SK-N-SH (cell line): ENCODE measurements around the gene TSPO2. TPM values are rescaled to one million over a fixed set of nuclear protein-coding genes. Genes with fewer than 3 reads are reported as not detected.

Experiments
- CTCF ChIA-PET: fragments of 300-600, 350-600 bp; formaldehyde crosslinking; extraction: SDS; loops from one replicate; lab custom pipeline; 2021; lab: Yijun Ruan, JAX
- POLR2A ChIA-PET: fragments of 350-600 bp; sonication (Branson Sonifier 250); formaldehyde crosslinking; extraction: SDS; loops from one replicate; lab custom pipeline; 2020; ENCODE audit warnings: antibody characterized with exemption, inconsistent platforms; lab: Yijun Ruan, JAX
- DNase-seq: peaks from one replicate; pipeline ENCODE4 v3.0.0; 2012
- H2AFZ ChIP-seq: fragments of 200-600 bp; sonication (generic); 2 replicates; pipeline ENCODE4 v1.8.1; 2016; ENCODE audit warnings: antibody characterized with exemption, mild to moderate bottlenecking, low read depth
- H3F3A ChIP-seq: fragments of 200-600 bp; sonication (generic); replicated peaks from 2 replicates; pipeline ENCODE3; 2016; ENCODE audit warnings: antibody characterized with exemption, mild to moderate bottlenecking; ENCODE audit not compliant: insufficient read depth
- H3K27ac ChIP-seq, 2 experiments: fragments of 200-500 bp in 1 of 2; fragments of 200-600 bp in 1 of 2; sonication (Bioruptor generic) in 1 of 2; sonication (generic), shearing (Covaris generic) in 1 of 2; 2 replicates each; pipeline versions ENCODE4 v1.5.1 to v1.6.1; 2014 to 2016; ENCODE audit warnings: low read depth in 2 of 2, inconsistent platforms in 1 of 2, low read length in 1 of 2, mild to moderate bottlenecking in 1 of 2, mixed read lengths in 1 of 2
- H3K27me3 ChIP-seq: fragments of 200-600 bp; sonication (generic), shearing (Covaris generic); 2 replicates; pipeline ENCODE4 v1.6.1; 2016; ENCODE audit warnings: mixed run types; ENCODE audit not compliant: insufficient read depth
- H3K36me3 ChIP-seq, 2 experiments: fragments of 200-500 bp in 1 of 2; fragments of 200-600 bp in 1 of 2; sonication (Bioruptor generic) in 1 of 2; sonication (generic) in 1 of 2; replicated peaks in 1 of 2; 2 replicates each; pipeline versions ENCODE3 to v1.5.1; 2014 to 2016; ENCODE audit warnings: low read length in 1 of 2, mild to moderate bottlenecking in 1 of 2; ENCODE audit not compliant: insufficient read depth in 2 of 2, control insufficient read depth in 1 of 2
- H3K4me1 ChIP-seq, 2 experiments: fragments of 200-500 bp in 1 of 2; fragments of 200-600 bp in 1 of 2; sonication (Bioruptor generic) in 1 of 2; sonication (generic), shearing (Covaris generic) in 1 of 2; 2 replicates each; pipeline versions ENCODE4 v1.5.1 to v1.6.1; 2014 to 2016; ENCODE audit warnings: low read depth in 1 of 2, low read length in 1 of 2, mixed run types in 1 of 2; ENCODE audit not compliant: insufficient read depth in 2 of 2, control insufficient read depth in 1 of 2
- H3K4me2 ChIP-seq: fragments of 200-600 bp; sonication (generic), shearing (Covaris generic); 2 replicates; pipeline ENCODE4 v1.6.1; 2017; ENCODE audit warnings: mixed run types
- H3K4me3 ChIP-seq, 2 experiments: fragments of 200-500 bp in 1 of 2; fragments of 200-600 bp in 1 of 2; sonication (Bioruptor generic) in 1 of 2; sonication (generic), shearing (Covaris generic) in 1 of 2; 2 replicates each; pipeline versions ENCODE4 v1.5.1 to v1.8.1; 2014 to 2016; ENCODE audit warnings: low read depth in 2 of 2, inconsistent platforms in 1 of 2, low read length in 1 of 2, mild to moderate bottlenecking in 1 of 2, mixed read lengths in 1 of 2, moderate library complexity in 1 of 2
- H3K79me2 ChIP-seq: fragments of 200-600 bp; sonication (generic); 2 replicates; pipeline ENCODE4 v1.8.1; 2017; ENCODE audit warnings: mild to moderate bottlenecking; ENCODE audit not compliant: insufficient read depth
- H3K9ac ChIP-seq: fragments of 200-600 bp; sonication (generic); 2 replicates; pipeline ENCODE4 v1.6.1; 2017; ENCODE audit warnings: mixed run types
- H3K9me2 ChIP-seq: fragments of 200-600 bp; sonication (generic); 2 replicates; pipeline ENCODE4 v1.6.1; 2017; ENCODE audit warnings: mixed run types
- H3K9me3 ChIP-seq: fragments of 200-600 bp; sonication (generic); 2 replicates; pipeline ENCODE4 v1.6.1; 2017; ENCODE audit warnings: mixed run types, mild to moderate bottlenecking, moderate library complexity
- H4K20me1 ChIP-seq: fragments of 200-600 bp; sonication (generic); 2 replicates; pipeline ENCODE4 v1.6.1; 2017; ENCODE audit warnings: mild to moderate bottlenecking, mixed run types; ENCODE audit not compliant: insufficient read depth
- CTCF ChIP-seq: fragments of 200-600 bp; sonication (generic); IDR thresholded peaks from 2 replicates; pipeline ENCODE4 v1.6.1; 2017; ENCODE audit warnings: antibody characterized with exemption, mild to moderate bottlenecking, moderate library complexity
- ELF1 ChIP-seq: IDR thresholded peaks from 2 replicates; pipeline ENCODE4 v1.4.0; 2012
- EP300 ChIP-seq, 2 experiments: IDR thresholded peaks; 2 replicates each; pipeline versions ENCODE4 v1.4.0 to v1.6.1; 2012; ENCODE audit warnings: borderline replicate concordance in 1 of 2, low read depth in 1 of 2, low read length in 1 of 2
- EZH2phosphoT487 ChIP-seq: fragments of 200-600 bp; sonication (generic); IDR thresholded peaks from 2 replicates; pipeline ENCODE4 v1.6.1; 2017; ENCODE audit warnings: low read depth, mixed run types, mild to moderate bottlenecking, antibody characterized with exemption, moderate library complexity, borderline replicate concordance
- FOSL2 ChIP-seq: IDR thresholded peaks from 2 replicates; pipeline ENCODE4 v1.4.0; 2012; ENCODE audit warnings: low read depth, mild to moderate bottlenecking, moderate library complexity, borderline replicate concordance
- FOXJ3 ChIP-seq: sonication (generic); formaldehyde crosslinking; IDR thresholded peaks from 2 replicates; pipeline ENCODE4 v1.5.1; 2020; ENCODE audit warnings: mild to moderate bottlenecking, missing genetic modification reagents
- FOXM1 ChIP-seq: IDR thresholded peaks from 2 replicates; pipeline ENCODE4 v1.4.0; 2012; ENCODE audit warnings: low read depth, mild to moderate bottlenecking
- GATA2 ChIP-seq: sonication (generic); formaldehyde crosslinking; IDR thresholded peaks from 2 replicates; pipeline ENCODE4 v1.5.0; 2020; ENCODE audit warnings: mild to moderate bottlenecking, missing genetic modification reagents
- JUND ChIP-seq: IDR thresholded peaks from 2 replicates; pipeline ENCODE4 v1.4.0; 2012
- MAX ChIP-seq: IDR thresholded peaks from 2 replicates; pipeline ENCODE4 v1.4.0; 2012; ENCODE audit warnings: low read depth
- NFIC ChIP-seq: IDR thresholded peaks from 2 replicates; pipeline ENCODE4 v1.4.0; 2012; ENCODE audit warnings: borderline replicate concordance
- NRF1 ChIP-seq: IDR thresholded peaks from 2 replicates; pipeline ENCODE4 v1.6.1; 2012; ENCODE audit warnings: low read depth, mild to moderate bottlenecking, low read length
- PBX3 ChIP-seq: IDR thresholded peaks from 2 replicates; pipeline ENCODE4; 2012
- POLR2AphosphoS5 ChIP-seq: IDR thresholded peaks from 2 replicates; pipeline ENCODE4 v1.6.1; 2012; ENCODE audit warnings: low read depth, low read length
- RAD21 ChIP-seq: IDR thresholded peaks from 2 replicates; pipeline ENCODE4 v1.6.1; 2012; ENCODE audit warnings: mild to moderate bottlenecking, low read length
- RCOR1 ChIP-seq: fragments of 150-350 bp; IDR thresholded peaks from 2 replicates; pipeline ENCODE4 v1.6.1; 2017; ENCODE audit warnings: antibody characterized with exemption, low read length
- RFX5 ChIP-seq: IDR thresholded peaks from 2 replicates; pipeline ENCODE4 v1.6.1; 2012; ENCODE audit warnings: mild to moderate bottlenecking, improper control_type of control experiment, low read length
- RXRA ChIP-seq: IDR thresholded peaks from 2 replicates; pipeline ENCODE4 v1.4.0; 2012; ENCODE audit warnings: low read depth, mild to moderate bottlenecking, borderline replicate concordance
- SIN3A ChIP-seq: IDR thresholded peaks from 2 replicates; pipeline ENCODE4 v1.6.1; 2012; ENCODE audit warnings: low read depth, mild to moderate bottlenecking, low read length, moderate library complexity, borderline replicate concordance
- SMC3 ChIP-seq: IDR thresholded peaks from 2 replicates; pipeline ENCODE4 v1.6.1; 2012; ENCODE audit warnings: low read depth, low read length, improper control_type of control experiment
- TCF12 ChIP-seq: IDR thresholded peaks from 2 replicates; pipeline ENCODE4 v1.4.0; 2012
- WGBS: methylation state at CpG from one replicate; pipeline ENCODE4 v1.1.6; 2017; ENCODE audit warnings: low lambda C conversion rate; 5-methylcytosine and 5-hydroxymethylcytosine counted together
- polyA plus RNA-seq, 3 experiments: library from polyadenylated mRNA; depleted of rRNA; stranded (reverse); fragments of >200 nt; gene quantifications; 2 replicates each; pipeline ENCODE4 v1.2.3, GENCODE V29; 2012
- TF ChIP-seq, protein P1 (sequence below): fragments of 150-350 bp; IDR thresholded peaks from 2 replicates; pipeline ENCODE4 v1.6.1; 2017; ENCODE audit warnings: antibody characterized with exemption, low read length, low read depth, borderline replicate concordance

The TSPO2 gene
- polyA plus RNA-seq, 1 of the 3 experiments (the other 2 are of a cell fraction), result not detected

DNA sequence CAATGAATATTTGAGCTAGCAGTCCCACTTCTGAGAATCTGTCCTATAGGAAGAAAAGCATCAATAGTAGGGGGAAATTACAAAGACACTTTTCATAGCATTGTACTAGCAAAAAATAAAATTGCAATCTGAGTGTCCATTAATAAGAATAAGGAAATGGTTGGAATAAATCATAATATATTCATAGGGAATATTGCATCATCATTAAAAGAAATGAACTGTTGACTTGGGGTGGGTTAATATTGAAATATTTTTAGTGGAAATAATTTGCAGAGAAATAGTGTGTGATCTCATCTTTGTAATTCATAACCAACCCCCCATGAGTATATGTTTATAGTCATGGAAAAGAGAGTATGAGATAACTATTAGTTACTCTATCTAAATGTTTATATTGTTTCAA, 42.9 kb downstream of the TSPO2 start (continued):
- no peak for TF ChIP-seq CTCF
- no peak for TF ChIP-seq RFX5
- no peak for TF ChIP-seq NRF1
- TF ChIP-seq POLR2AphosphoS5, result no peak

GRCh38 chr6:41088451-41088850, 46.2 kb downstream of the TSPO2 start:
- no peak for TF ChIP-seq FOXM1
- TF ChIP-seq ELF1, result no peak
- TF ChIP-seq FOXJ3 (CRISPR knock-in tag), result no peak
- no peak for TF ChIP-seq POLR2AphosphoS5
- no peak for TF ChIP-seq RCOR1
- TF ChIP-seq SMC3, result no peak
- no peak for TF ChIP-seq EZH2phosphoT487
- no peak for TF ChIP-seq EP300 (IDR thresholded peaks at IDR 0.05; ENCODE audit: borderline replicate concordance in 1 of 2, low read depth in 1 of 2, low read length in 1 of 2)
- no peak for TF ChIP-seq FOSL2
- no peak for TF ChIP-seq GATA2 (CRISPR knock-in tag)
- no peak for TF ChIP-seq SIN3A
- TF ChIP-seq JUND, result no peak
- TF ChIP-seq RAD21, result no peak
- no peak for TF ChIP-seq NFIC
- TF ChIP-seq, protein P1, sequence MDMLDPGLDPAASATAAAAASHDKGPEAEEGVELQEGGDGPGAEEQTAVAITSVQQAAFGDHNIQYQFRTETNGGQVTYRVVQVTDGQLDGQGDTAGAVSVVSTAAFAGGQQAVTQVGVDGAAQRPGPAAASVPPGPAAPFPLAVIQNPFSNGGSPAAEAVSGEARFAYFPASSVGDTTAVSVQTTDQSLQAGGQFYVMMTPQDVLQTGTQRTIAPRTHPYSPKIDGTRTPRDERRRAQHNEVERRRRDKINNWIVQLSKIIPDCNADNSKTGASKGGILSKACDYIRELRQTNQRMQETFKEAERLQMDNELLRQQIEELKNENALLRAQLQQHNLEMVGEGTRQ, result no peak
- TF ChIP-seq CTCF, result no peak
- no peak for TF ChIP-seq TCF12
- no peak for TF ChIP-seq PBX3
- TF ChIP-seq RXRA, result no peak
- TF ChIP-seq MAX, result no peak
- TF ChIP-seq, all 33 proteins: peak for 0
- Histone ChIP-seq H3K4me1 (no peaks in the 10 kb centered on the region), H3K9ac (no peak overlapping the region), H3F3A (no peaks in the 10 kb centered on the region), H3K4me2 (no peak overlapping the region), H3K4me3 (no peak overlapping the region), H3K9me2 (no peaks in the 10 kb centered on the region), H4K20me1 (peaks cover 7% of the 10 kb centered on the region; the same call in 1 of the 2 replicates), H2AFZ (no peak overlapping the region), H3K27ac (no peak overlapping the region), H3K9me3 (no peaks in the 10 kb centered on the region), H3K27me3 (no peaks in the 10 kb centered on the region), H3K79me2 (peaks cover 33% of the 10 kb centered on the region; the same call in 1 of the 2 replicates), H3K36me3 (peaks cover 81 to 90% of the 10 kb centered on the region in 2 experiments)
- POLR2A ChIA-PET, result no interaction called here
- CTCF ChIA-PET, result interaction anchor here (1.2 to 1.5 kb wide), 2 partner anchors 12 to 94 kb away, joined by 4 read pairs; no protein-coding TSS in a partner anchor
- DNase-seq, result no peak
- WGBS, result 95% methylated on average over 4 of the region's 4 CpGs
